MM.1S (cell line): ENCODE data around the gene TRAPPC3.

Source experiments
- DNase-seq: peaks from one replicate; pipeline ENCODE4 v3.0.0-alpha.2; 2015
- H2AFZ ChIP-seq: fragments of 300-600 bp; sonication (generic); 2 replicates; pipeline ENCODE4 v1.6.0; 2016; ENCODE audit warnings: antibody characterized with exemption, low read length
- H3F3A ChIP-seq: fragments of 300-600 bp; sonication (generic); 2 replicates; pipeline ENCODE4 v1.6.1; 2016; ENCODE audit warnings: mild to moderate bottlenecking, antibody characterized with exemption, low read length, moderate library complexity, mixed read lengths; ENCODE audit not compliant: insufficient read depth
- H3K27ac ChIP-seq: fragments of 300-600 bp; sonication (generic); 2 replicates; pipeline ENCODE4 v1.5.1; 2016; ENCODE audit warnings: mild to moderate bottlenecking, low read length
- H3K27me3 ChIP-seq: fragments of 300-600 bp; sonication (generic); replicated peaks from 2 replicates; pipeline ENCODE4 v1.6.0; 2016; ENCODE audit warnings: low read length; ENCODE audit not compliant: insufficient read depth
- H3K36me3 ChIP-seq: fragments of 300-600 bp; sonication (generic); replicated peaks from 2 replicates; pipeline ENCODE4 v1.6.1; 2016; ENCODE audit warnings: mild to moderate bottlenecking, low read length, mixed read lengths; ENCODE audit not compliant: insufficient read depth
- H3K4me1 ChIP-seq: fragments of 300-600 bp; sonication (generic); 2 replicates; pipeline ENCODE4 v1.6.1; 2016; ENCODE audit warnings: low read length, mixed read lengths
- H3K4me2 ChIP-seq: fragments of 300-600 bp; sonication (generic); 2 replicates; pipeline ENCODE4 v1.6.0; 2016; ENCODE audit warnings: low read depth, low read length
- H3K4me3 ChIP-seq: fragments of 300-600 bp; sonication (generic); 2 replicates; pipeline ENCODE4 v1.5.1; 2016; ENCODE audit warnings: low read length, mixed read lengths
- H3K79me2 ChIP-seq: fragments of 300-600 bp; sonication (generic); 2 replicates; pipeline ENCODE4 v1.6.1; 2016; ENCODE audit warnings: mixed run types, low read length, mixed read lengths
- H3K9ac ChIP-seq: fragments of 300-600 bp; sonication (generic); 2 replicates; pipeline ENCODE4 v1.6.1; 2016; ENCODE audit warnings: low read length, mixed read lengths
- H3K9me2 ChIP-seq: fragments of 300-600 bp; sonication (generic); replicated peaks from 2 replicates; pipeline ENCODE4 v1.6.1; 2016; ENCODE audit warnings: mild to moderate bottlenecking, low read length, mixed read lengths; ENCODE audit not compliant: insufficient read depth
- H3K9me3 ChIP-seq: fragments of 300-600 bp; sonication (generic); replicated peaks from 2 replicates; pipeline ENCODE4 v1.6.1; 2016; ENCODE audit warnings: mild to moderate bottlenecking, low read length, mixed read lengths; ENCODE audit not compliant: insufficient read depth
- H4K20me1 ChIP-seq: fragments of 300-600 bp; sonication (generic); 2 replicates; pipeline ENCODE4 v1.6.1; 2016; ENCODE audit warnings: mild to moderate bottlenecking, low read length, moderate library complexity, mixed read lengths; ENCODE audit not compliant: insufficient read depth
- EZH2 ChIP-seq: fragments of 300-600 bp; sonication (generic); optimal IDR thresholded peaks from 2 replicates; pipeline ENCODE3; 2017; ENCODE audit warnings: low read depth, mild to moderate bottlenecking, antibody characterized with exemption, low read length, mixed read lengths
- EZH2phosphoT487 ChIP-seq: fragments of 300-600 bp; sonication (generic); IDR thresholded peaks from 2 replicates; pipeline ENCODE4 v1.6.1; 2018; ENCODE audit warnings: antibody characterized with exemption, low read length
- TF ChIP-seq, protein P1 (sequence below): fragments of 300-600 bp; sonication (generic); IDR thresholded peaks from 2 replicates; pipeline ENCODE4 v1.5.1; 2016; ENCODE audit warnings: antibody characterized with exemption, low read length, mixed read lengths

The TRAPPC3 gene

DNA sequence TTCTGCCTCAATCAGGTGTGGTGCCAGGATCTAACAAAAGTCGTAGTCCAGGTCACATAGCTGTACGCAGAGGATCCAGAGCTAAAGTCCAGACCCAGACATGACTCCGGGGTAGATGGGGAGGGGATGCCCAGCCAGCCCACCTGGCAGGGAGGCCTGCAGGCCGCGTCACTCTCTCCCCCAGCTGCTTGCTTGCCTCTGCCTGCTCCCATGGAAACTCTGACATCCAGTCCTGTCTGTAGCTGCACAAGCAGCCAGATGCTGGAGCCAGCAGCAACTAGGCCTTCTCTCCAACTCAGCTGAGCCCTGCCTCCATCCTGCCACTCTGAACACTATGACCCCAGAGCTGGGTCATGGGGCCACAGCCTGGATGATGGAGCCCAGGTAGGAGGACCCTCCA is 32.4 kb downstream of the TRAPPC3 start:
- Histone ChIP-seq H4K20me1 (no peaks in the 10 kb centered on the region), H3K9ac (no peak overlapping the region), H2AFZ (no peak overlapping the region), H3K9me2 (no peaks in the 10 kb centered on the region), H3K27ac (no peak overlapping the region), H3K27me3 (no peaks in the 10 kb centered on the region), H3K4me1 (no peaks in the 10 kb centered on the region), H3K4me3 (no peak overlapping the region), H3F3A (no peaks in the 10 kb centered on the region), H3K79me2 (no peaks in the 10 kb centered on the region), H3K9me3 (no peaks in the 10 kb centered on the region), H3K36me3 (no peaks in the 10 kb centered on the region), H3K4me2 (no peak overlapping the region)
- TF ChIP-seq EZH2phosphoT487, result no peak
- TF ChIP-seq, protein P1, sequence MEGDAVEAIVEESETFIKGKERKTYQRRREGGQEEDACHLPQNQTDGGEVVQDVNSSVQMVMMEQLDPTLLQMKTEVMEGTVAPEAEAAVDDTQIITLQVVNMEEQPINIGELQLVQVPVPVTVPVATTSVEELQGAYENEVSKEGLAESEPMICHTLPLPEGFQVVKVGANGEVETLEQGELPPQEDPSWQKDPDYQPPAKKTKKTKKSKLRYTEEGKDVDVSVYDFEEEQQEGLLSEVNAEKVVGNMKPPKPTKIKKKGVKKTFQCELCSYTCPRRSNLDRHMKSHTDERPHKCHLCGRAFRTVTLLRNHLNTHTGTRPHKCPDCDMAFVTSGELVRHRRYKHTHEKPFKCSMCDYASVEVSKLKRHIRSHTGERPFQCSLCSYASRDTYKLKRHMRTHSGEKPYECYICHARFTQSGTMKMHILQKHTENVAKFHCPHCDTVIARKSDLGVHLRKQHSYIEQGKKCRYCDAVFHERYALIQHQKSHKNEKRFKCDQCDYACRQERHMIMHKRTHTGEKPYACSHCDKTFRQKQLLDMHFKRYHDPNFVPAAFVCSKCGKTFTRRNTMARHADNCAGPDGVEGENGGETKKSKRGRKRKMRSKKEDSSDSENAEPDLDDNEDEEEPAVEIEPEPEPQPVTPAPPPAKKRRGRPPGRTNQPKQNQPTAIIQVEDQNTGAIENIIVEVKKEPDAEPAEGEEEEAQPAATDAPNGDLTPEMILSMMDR, result no peak
- no peak for TF ChIP-seq EZH2
- no peak for DNase-seq

DNA sequence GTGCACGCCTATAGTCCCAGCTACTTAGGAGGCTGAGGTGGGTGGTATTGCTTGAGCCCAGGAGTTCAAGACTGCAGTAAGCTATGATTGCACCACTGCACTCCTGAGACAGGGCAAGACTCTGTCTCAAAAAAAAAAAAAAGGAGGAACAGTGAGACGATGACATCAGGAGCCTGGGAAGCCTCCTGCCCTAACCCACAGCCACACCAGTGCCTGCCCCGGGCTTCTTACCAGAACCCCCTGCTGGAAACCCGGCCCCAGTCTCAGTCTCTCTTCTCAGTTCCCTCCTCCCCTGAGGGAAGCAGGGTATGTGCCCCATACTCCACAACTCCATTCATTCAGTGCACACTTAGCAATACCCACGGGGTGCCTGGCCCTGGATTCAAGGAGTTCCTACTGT is 33.4 kb downstream of the TRAPPC3 start:
- H2AFZ ChIP-seq, result no peak overlapping the region

DNA sequence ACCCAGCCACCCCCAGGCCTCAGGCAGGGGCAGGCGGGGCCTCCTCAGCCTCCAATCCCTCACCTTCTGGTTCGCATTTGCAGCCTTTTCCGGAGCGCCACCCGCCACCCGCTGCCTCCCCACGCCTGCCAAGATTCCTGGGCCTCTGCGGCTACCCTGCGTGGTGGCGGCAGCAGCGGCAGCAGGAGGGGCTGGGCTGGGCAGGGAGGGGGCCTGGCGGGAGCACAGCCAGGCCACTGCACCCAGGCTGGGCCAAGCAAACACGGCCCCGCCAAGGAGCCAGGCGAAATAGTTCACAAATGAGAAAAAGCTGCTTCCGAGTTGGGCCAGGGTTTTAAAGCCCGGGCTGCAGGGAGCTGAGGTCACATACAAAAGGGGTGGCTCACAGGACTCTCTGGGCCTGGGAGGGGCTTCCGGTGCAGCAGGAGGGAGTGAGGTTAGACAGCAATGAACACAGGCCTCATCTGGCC is 34.1 kb downstream of the TRAPPC3 start:
- no peaks in the 10 kb centered on the region for H3K79me2 ChIP-seq
- no peak overlapping the region for H3K9ac ChIP-seq
- H3K27me3 ChIP-seq, result no peaks in the 10 kb centered on the region
- no peak overlapping the region for H3K4me3 ChIP-seq
- H3K4me1 ChIP-seq, result no peaks in the 10 kb centered on the region
- TF ChIP-seq, protein P1, result no peak
- TF ChIP-seq EZH2phosphoT487 (no peak), EZH2 (no peak)
- DNase-seq, result no peak
- H3K9me3 ChIP-seq, result no peaks in the 10 kb centered on the region
- no peaks in the 10 kb centered on the region for H3K9me2 ChIP-seq
- H4K20me1 ChIP-seq, result no peaks in the 10 kb centered on the region
- H3K27ac ChIP-seq, result no peak overlapping the region
- no peaks in the 10 kb centered on the region for H3K36me3 ChIP-seq
- H3K4me2 ChIP-seq, result no peak overlapping the region
- H3F3A ChIP-seq, result no peaks in the 10 kb centered on the region
- no peak overlapping the region for H2AFZ ChIP-seq

More for the DNA sequence above, 33.4 kb downstream of the TRAPPC3 start:
- no peaks in the 10 kb centered on the region for H3K9me3 ChIP-seq
- no peaks in the 10 kb centered on the region for H3F3A ChIP-seq
- H3K79me2 ChIP-seq, result no peaks in the 10 kb centered on the region
- no peak for DNase-seq
- TF ChIP-seq EZH2 (no peak), EZH2phosphoT487 (no peak)
- TF ChIP-seq, protein P1, result no peak
- no peaks in the 10 kb centered on the region for H4K20me1 ChIP-seq
- H3K27me3 ChIP-seq, result no peaks in the 10 kb centered on the region
- no peaks in the 10 kb centered on the region for H3K36me3 ChIP-seq
- H3K9ac ChIP-seq, result no peak overlapping the region
- no peak overlapping the region for H3K4me2 ChIP-seq
- no peaks in the 10 kb centered on the region for H3K4me1 ChIP-seq
- no peak overlapping the region for H3K27ac ChIP-seq
- no peaks in the 10 kb centered on the region for H3K9me2 ChIP-seq
- H3K4me3 ChIP-seq, result no peak overlapping the region

DNA sequence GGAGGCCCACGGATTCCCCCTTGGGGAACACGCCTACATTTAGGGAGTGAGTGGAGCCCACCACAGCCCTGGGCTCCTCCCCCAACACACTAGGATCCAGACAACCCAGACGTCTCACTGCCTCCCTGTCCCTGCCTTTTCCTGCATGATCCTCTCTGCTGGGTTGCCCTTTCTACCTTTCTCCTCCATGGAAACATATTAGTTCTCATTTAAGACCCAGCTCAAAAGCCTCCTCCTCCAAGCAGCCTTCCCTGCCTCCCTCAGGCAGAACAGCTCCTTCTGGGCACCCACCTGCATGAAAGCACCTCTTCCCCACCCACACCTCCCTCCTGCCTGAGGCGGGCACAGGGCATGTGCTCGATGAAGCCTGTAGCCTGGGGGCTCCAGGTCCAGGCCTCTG is 34.9 kb downstream of the TRAPPC3 start:
- H3K4me1 ChIP-seq, result no peaks in the 10 kb centered on the region
- no peaks in the 10 kb centered on the region for H3F3A ChIP-seq
- no peak for DNase-seq
- H3K9me3 ChIP-seq, result no peaks in the 10 kb centered on the region
- no peak overlapping the region for H3K9ac ChIP-seq
- no peaks in the 10 kb centered on the region for H3K9me2 ChIP-seq
- H3K36me3 ChIP-seq, result no peaks in the 10 kb centered on the region
- no peak overlapping the region for H3K4me3 ChIP-seq
- no peak overlapping the region for H2AFZ ChIP-seq
- no peak overlapping the region for H3K4me2 ChIP-seq
- H3K79me2 ChIP-seq, result no peaks in the 10 kb centered on the region
- no peaks in the 10 kb centered on the region for H4K20me1 ChIP-seq
- TF ChIP-seq, protein P1, result no peak
- no peak for TF ChIP-seq EZH2
- no peak for TF ChIP-seq EZH2phosphoT487
- H3K27ac ChIP-seq, result no peak overlapping the region
- H3K27me3 ChIP-seq, result no peaks in the 10 kb centered on the region
